Sciatic nerve (tissue), 2 donors: Measurements from ENCODE around the gene HEG1. TPM values are rescaled to one million over a fixed set of nuclear protein-coding genes. Genes with fewer than 3 reads are reported as not detected.
A peak's percentile ranks its signal among the peaks of the same experiment; 100 is the strongest.

Source experiments
- ATAC-seq: fragments of 200-7000 bp; cut with Tn5 transposase; one replicate; pipeline ENCODE4 v1.9.1; 2020; ENCODE audit warnings: mild to moderate bottlenecking, moderate library complexity
- DNase-seq: peaks from one replicate; pipeline ENCODE4 v3.0.0-alpha.2; 2020; ENCODE audit warnings: low spot score
- intact Hi-C: fragments of 100-400 bp; cut with DNase I; formaldehyde crosslinking; loops from one replicate; pipeline ENCODE4 v1.14.2; 2022
- total RNA-seq: library from RNA; stranded (reverse); fragmentation: NEBNext Ultra II Directional; extraction: Animal tissue kit (Norgen Biotek cat#: 25700); gene quantifications from one replicate; pipeline ENCODE4 v1.2.1, GENCODE V29; 2021
- donor health status: DM: no; HTN: no; CAD: no.
- donor health status: DM: no; HTN: no; CAD: no.

Gene HEG1
- total RNA-seq, 1 donor from 2014 or later, result 87.4 TPM

DNA sequence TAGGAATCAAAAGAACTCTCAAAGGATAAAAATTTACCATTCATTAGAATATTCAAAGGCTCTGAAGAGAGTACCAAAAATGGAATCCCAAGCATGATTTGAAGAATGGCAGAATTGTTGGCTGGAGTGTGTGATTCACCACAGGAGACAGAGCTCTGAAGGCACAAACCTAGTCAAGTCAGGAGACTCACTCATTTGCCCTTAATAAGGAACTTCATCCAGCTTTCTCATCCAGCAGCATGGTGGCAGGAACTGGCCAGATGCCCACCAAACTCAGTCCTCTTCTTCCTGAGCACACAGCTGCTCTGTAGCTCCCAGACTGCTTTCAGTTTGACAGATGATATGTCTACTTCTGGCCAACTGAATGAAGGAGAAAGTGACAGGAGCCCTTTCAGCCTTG is 16.5 kb upstream of the HEG1 start:
- ATAC-seq, result no peak
- DNase-seq, result no peak
- intact Hi-C loops, result no loop called here

DNA sequence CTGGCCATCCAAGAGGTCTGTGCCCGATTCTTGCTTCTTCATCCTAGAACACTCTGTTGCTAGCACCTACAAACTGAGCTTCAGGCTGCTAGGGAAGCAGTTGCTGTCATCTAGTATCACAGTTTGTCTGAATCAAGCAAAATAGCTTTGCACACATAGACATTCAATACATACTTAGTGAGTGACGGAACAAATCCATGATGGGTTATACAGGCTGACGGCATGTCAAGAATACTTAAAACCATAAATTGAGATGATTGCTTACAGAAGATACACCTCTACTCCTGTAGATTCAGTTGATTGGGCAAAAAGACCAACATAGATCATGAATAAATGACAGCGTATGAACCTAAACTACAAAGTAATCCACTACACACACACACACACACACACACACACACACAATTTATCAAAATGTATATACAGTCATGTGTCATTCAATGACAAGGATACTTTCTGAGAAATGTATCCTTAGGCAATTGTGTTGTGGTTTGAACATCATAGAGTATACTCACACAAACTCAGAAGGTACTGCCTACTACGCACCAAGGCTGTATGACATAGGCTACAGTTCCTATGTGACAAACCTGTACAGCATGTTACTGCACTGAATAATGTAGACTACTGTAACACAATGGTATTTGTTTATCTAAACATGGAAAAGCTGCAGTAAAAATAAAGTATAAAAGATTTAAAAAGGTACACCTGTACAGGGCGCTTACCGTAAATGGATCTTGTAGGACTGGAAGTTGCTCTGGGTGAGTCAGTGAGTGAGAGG is 14.4 kb upstream of the HEG1 start:
- DNase-seq (no peak), ATAC-seq (no peak)
- intact Hi-C loops, result no loop called here

DNA sequence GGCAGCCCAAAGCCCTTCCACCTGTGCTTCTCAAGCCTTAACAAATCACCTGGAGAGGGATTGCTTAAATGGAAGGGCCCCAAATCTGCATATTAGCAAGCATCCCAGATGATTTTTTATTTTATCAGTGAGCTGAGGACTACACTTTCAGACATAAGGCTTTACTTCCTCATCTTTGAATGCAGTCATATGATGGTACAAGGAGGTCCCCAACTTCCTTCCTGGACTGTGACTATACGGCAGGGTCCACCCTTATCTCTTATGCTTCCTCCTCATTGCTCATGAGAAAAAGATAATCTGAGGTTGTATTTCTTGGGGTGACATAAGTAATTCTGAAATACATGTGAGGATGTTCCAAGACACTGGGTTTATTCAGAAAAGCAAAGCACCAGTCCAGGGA is 13.7 kb upstream of the HEG1 start:
- DNase-seq, result no peak
- ATAC-seq, result peak; percentile 46
- intact Hi-C loops, result no loop called here

DNA sequence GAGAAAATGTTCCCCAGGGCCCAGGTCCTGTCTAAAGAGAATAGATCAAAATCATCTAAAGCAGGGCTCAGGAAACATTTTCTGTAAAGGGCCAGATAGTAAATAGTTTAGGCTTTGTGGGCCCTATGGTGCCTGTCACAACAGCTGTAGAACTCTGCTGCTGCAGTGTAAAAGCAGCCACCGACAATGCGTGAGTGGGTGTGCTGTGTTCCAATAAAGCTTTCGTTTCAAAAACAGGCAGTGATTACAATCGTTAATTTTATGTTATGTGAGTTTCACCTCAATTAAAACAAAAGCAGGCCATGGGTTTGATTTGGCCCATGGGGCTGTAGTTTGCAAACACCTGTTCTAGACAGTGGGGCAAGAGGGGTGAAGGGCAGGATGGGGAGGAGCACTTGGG is 12.5 kb upstream of the HEG1 start:
- intact Hi-C loops, result no loop called here
- no peak for ATAC-seq
- DNase-seq, result no peak

DNA sequence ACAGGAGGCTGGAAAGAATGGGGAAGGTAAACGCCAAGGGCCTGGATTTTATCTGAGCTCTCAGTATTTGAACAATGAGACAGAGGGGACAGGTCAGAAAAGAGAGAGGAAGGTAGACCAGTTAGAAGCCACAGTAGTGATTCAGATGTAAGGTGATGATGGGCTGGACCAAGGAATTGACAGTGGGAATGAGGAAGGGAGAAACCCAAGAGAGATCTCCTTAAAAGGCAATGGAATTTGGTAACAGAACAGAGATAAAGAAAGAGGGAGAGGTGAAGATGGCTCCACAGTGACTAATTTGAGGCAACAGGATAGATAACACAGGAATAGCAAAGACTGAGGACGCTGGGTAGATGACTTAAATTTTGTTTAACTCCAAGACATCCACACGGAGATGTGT is 11.4 kb upstream of the HEG1 start:
- intact Hi-C loops, result no loop called here

DNA sequence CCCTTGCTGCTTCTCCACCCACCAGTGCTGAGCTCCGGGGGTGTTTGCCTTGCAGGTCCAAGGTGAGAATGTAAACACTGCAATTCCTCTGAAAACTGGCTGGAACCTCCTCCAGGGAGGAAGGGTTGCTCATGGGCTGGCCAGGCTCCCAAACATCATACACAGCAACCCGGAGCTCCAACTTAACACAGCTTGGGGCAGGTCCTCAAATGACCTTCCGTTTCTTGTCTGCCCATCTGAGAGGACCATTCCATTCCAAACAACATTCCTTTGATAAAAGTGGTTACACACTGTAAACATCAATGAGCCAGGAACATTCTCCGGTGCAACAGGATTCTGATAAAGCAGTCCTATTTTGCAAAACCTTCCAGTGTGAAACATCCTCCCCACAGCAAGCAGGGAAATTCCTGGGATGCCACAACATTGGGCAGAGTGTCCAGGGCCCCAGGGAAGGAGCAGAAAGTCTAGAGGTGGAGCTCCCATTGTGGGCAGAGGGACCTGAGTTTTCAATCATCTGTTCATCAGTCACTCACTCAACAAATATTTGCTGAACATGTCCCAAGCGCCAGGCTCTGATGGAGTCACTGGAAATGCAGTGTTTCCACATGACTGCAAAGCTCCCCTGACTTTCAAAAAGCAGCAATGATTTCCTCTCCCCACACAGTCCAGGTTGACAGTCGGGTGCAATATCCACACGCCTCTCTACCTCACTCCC is 7.3 kb upstream of the HEG1 start:
- DNase-seq (no peak), ATAC-seq (no peak)
- intact Hi-C loops, result no loop called here

More for the DNA sequence above, 11.4 kb upstream of the HEG1 start:
- ATAC-seq (no peak), DNase-seq (no peak)

DNA sequence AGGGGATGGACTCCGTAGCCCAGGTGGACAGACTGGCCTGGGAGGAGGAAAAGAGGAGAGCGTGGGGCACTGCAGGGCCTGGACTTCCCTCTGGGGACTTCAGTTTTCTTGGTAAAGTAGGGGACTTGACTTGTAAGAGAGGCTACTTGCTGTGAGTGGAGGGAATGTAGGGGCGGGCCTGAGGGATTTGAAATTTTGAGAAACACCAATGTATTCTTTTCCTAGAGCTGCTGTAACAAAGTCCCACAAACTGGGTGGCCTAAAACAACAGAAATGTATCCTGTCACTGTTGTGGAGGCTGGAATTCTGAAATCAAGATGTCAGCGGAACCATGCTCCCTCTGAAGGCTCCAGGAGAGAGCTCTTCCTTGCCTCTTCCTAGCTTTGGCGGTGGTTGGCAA is 5.8 kb upstream of the HEG1 start:
- intact Hi-C loops, result no loop called here
- no peak for DNase-seq
- peak; percentile 21 for ATAC-seq

DNA sequence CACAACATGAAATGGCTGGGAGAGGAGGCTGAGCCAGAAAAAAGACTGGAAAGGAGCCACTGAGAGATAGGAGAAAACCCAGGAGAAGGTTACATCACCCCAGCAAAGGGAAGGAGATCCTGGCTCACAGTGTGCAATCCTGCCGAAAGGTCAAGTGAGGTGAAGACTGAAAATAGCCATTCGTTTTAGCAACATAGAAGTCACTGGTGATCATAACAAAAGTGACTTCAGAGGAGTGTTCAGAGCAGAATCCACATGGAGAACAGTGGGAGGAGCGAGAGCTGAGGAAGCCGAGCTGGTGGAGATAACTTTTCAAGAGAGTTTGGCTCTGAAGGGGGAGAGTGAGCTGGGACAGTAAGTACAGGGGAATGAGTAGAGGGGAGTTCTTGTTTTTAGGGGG is 5.4 kb upstream of the HEG1 start:
- intact Hi-C loops, result no loop called here
- ATAC-seq (peak; percentile 94), DNase-seq (no peak)

DNA sequence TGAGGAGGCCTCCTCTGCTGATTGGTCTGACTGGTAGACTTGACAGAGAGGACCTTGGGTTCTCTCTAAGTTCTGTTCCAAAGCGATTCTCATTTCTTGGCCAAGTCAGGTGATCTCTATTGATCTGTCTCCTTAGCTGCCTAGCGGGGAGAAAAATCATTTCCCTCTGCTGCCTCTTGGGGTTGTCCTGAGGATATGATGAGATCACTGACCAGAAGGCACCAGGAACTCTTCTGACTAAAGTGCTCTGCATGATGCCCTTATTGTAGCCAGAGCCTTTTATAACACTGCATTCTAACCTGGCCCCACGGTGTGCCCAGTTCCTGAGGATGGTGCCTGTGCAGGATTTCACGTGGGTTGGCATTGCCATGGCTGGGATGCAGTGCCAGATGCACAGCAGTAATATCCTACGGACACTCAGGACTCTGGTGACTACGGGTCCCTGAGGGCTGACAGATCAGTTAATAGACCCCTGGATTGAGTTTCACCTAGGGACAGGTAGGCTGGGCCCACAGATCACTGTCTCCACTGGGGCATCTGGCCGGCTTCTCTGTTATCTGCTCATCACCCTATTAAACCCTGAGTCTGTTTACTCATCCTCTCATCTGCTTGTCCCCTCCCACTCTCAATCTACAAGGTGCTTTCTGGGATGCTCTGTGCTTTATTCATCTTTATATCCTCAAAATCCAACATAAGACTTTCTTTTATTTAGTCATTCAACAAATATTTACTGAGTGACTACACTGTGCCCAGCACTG is 3.9 kb upstream of the HEG1 start:
- intact Hi-C loops, result no loop called here
- DNase-seq (no peak), ATAC-seq (no peak)

DNA sequence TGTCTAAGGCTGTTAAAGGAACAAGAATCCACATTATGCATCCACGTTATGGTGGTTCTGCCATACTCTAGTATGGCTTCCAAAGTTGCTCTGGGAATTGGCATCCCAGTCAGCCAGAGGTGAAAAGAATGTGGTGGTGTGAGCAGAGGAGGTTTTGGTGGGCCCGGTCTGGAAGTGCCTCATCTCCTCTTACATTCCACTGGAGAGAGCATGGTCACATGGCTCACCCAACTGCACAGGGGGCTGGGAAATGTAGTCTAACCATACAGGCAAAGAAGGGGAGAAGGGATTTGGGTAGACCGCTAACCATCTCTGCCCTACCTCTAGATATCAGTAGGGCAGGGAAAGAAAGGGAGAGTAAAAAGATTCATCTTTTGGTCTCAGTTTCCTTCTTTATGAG is 3.2 kb upstream of the HEG1 start:
- no peak for DNase-seq
- no peak for ATAC-seq
- intact Hi-C loops, result no loop called here

DNA sequence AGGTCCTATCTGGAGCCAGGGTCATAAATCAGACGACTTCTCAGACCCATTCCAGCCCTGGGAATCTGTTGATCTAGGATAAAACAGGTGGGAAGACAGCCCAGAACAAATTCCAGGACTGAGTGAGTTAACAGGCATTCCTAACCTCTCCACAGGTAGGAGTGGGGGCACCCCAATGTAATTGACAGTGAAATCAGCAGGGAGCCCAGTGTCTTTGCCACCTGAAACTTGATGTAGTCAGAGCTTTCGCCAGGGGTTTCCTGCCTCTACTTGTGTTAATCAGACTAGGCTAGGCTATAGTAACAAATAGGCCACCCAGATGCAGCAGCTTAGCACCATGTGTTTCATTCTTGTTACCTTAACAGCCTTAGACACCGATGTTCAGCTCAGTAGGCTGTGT is 2.7 kb upstream of the HEG1 start:
- ATAC-seq, result no peak
- intact Hi-C loops, result no loop called here
- no peak for DNase-seq

DNA sequence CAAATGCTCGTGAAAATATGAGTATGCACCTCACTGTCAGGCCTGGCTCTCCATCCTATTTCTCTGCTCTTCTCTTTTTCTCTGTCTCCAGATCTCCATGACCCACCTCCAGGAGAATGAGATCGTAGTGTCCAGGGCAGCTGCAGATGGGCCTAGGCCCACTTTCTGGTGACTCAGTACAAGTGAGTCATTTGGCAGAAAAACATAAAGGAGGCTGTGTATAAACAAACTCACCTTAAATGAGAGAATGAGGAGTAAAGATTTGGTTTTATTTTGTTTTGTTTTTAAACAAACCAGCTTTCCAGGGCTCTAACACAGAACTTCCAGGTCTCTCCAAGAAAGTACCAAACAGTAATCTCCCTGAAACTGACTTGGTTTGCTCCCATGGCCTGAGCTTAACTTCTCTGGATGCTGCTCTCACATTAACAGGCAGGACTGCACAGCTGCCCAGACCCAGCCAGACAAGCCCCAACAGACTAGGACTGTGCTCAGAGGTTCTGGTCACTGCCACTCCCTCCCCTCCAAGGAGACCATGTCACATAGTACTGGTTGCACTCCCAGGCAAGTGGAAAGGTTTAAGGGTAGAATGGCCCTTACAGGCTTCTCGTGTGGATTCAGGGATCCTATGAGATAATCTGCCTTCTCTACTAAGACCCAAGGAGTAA is 1.5 kb upstream of the HEG1 start:
- DNase-seq (no peak), ATAC-seq (no peak)
- intact Hi-C loops, result no loop called here

DNA sequence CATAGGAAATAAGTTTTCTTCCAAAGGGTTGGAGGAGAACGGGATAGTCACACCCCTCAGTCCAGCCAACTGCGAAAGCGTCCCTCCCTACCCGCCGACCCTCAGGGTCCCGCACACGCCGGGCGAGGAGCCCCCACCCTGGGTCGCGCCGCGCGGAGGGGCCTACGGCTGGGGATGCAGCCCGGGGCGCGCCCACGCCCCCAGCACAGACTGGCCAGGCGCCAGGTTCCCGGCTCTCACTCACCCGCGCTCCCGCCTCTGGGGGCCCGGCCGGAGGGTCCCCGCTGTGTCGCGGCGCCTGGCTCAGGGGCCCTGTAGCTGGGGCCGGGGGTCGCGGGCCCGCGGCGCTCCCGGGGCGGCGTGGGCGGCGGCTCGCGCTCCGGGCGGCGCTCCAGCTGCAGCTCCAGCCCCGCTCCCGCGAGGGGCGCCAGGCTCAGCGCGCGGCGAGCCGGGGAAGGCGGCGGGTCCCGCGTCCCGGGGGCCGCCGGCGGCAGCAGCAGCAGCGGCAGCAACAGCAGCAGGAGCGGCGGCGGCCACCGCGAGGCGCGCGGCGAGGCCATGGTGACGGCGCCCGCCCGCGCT is 375 bp downstream of the HEG1 start:
- DNase-seq (peak; percentile 74), ATAC-seq (peak; percentile 21)
- intact Hi-C loops, result no loop called here

DNA sequence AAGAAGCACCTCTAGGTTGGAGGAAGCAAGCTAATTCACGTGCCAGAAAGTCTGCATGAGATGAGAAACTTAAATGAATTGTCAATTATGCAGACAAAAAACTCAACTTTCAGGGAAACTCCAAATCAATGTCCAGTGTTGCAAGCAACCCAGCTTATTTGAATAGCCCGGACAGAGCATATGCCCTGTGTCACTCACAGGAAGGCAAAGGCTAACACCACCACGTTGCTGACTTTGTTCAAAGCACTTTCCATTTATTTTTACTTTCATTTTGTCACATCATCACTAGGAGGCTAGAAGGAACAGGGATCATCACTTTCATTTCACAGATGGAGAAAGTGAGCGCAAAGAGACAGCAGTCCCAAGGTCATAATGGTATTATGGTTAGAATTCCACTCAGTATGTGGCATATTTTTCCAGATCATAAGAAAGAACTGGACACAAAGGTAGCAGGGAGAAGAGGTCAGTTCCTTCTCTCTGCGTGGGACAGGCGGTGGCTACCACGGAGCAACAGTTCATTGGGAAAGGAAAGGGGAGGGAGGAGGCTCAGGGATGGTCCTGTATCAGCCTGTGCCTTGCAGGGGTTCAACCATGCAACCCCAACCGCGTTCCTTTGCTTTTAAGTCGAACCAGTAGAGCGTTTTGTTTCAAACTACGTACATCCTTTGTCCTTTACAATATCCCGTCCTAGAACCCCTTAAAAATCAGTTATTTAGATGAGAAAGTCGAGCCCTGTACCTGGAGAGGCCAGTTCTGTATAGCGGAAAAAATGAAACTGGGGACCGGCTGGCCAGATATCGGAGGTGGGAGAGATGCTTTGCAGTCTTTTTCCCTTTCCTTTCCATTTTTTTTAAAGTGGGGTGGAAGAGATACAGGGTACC is 1.1 kb downstream of the HEG1 start:
- ATAC-seq (peak; percentile 52), DNase-seq (no peak)
- intact Hi-C loops, result no loop called here

DNA sequence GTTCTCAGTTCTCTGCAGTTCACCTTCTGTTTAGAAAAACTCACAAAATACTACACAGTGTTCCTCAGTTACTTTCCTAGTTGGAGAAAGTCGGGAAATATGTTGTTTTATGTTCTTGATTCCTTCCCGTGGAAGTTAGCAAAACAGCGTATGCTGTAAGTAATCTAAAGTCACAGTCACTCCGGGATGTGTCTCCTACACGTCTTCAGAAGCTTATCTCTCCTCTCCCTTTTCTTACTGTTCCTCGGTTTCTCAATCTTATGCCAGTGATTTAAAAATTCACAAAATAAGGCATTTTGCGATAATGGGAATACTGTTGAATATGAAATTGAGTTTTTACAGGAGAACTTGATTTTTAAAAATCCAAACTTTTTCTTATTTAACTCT is 1.7 kb downstream of the HEG1 start:
- intact Hi-C loops, result no loop called here
- DNase-seq, result no peak
- no peak for ATAC-seq

DNA sequence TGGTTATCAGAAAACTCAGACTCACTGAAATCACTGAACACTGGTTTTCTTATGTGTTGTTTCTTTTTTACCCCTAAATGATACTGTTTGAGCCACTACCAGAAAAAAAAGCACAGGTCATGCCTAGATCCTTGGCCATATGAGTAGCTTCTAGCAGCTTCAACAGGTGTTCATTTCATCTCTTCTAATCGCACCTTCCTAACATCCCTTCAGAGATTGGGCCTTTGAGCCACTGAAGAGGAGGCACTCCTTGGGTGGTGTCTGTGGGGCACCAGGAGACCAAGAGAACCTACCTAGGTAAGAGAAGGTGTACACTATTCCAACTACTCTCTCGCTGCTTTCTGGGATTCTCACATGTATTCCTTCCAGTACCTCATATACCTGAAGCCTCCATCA is 2.5 kb downstream of the HEG1 start:
- ATAC-seq, result no peak
- intact Hi-C loops, result no loop called here
- DNase-seq, result no peak

DNA sequence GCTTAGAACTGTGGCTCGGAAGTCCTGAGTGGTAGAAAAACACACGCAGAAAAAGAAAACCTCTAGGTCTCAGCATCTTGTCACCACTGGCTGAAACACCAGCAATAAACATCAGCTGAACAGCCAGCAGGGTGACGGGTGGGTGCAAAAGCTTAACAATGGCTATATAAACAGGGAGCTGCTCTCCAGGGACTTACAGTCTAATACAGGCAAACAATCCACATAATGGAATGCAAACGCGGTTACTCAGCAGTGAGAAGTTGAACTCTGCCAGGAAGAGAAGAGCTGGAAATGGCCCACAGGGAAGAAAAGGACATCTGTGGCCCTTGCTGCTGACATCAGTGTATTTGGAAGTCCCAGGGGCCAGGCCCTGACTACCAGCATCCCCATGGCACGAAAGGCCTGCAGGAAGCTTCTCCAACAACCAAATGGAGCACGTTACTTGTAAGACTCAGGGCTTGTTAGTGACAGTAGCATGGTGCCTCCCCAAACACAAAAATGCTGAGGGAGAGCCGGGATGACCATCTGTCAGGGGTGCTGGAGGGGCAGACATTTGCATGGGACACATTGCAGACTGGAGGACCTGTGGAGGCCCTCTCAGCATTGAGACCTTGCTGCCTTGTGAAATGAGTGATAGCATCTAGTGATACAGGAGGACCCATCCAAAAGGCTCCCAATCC is 3.0 kb downstream of the HEG1 start:
- ATAC-seq (no peak), DNase-seq (no peak)
- intact Hi-C loops, result no loop called here
